NK-92 (cell line): Measurements from ENCODE around the gene ZSWIM3.
"Not testable (repeated sequence)": the region's sequence is repeated elsewhere in the genome, so short reads cannot be mapped to it uniquely, and the experiment has no call there.

ENCODE experiments used
- DNase-seq: peaks from one replicate; lab custom pipeline; 2025; ENCODE audit not compliant: unreplicated experiment; lab: John Stamatoyannopoulos, UW

Gene ZSWIM3

GRCh38 chr20:45890077-45890984 is 32.9 kb downstream of the ZSWIM3 start:
- no peak for DNase-seq

GRCh38 chr20:45890985-45891983 is 33.9 kb downstream of the ZSWIM3 start, which contains the start of the genes CTSA and NEURL2:
Gene CTSA (plus strand): TSS chr20:45891335. CDS start chr20:45891569, 234 bp downstream.
Gene NEURL2 (minus strand): TSS chr20:45891208. CDS start chr20:45890991, 217 bp downstream.
- DNase-seq: no peak

DNA sequence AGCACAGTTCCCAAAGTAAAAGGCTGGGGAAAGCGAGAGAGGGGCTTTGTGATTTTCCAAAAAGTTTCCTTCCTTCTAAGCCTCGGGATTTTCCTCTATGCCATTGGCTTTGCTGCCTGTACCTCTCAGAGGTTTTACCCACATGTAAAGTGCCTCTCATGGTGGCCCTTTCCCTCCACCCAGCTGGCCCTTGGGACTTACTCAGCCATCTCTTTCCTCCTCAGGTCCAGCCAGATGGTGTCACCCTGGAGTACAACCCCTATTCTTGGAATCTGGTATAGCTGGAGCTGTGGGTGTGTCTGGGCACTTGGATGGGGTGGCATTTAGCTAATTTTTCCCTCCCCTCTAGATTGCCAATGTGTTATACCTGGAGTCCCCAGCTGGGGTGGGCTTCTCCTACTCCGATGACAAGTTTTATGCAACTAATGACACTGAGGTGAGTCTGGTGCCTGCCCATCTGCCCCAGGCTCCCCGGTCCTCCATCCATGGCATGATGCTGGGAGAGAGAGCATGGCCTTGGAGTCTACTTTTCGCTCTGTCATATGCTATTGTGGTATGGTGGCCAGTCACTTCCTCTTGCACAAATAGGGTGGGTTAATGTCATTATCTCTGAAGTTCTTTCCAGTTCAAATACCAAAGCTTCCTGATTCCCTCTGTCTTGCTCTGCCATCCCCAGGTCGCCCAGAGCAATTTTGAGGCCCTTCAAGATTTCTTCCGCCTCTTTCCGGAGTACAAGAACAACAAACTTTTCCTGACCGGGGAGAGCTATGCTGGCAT is 34.8 kb downstream of the ZSWIM3 start:
- no peak for DNase-seq

GRCh38 chr20:45892828-45893500 is 35.5 kb downstream of the ZSWIM3 start:
- no peak for DNase-seq

- no peak for DNase-seq
These were observed 36.4 kb downstream of the ZSWIM3 start for GRCh38 chr20:45893831-45894230.

GRCh38 chr20:45894797-45895196 is 37.4 kb downstream of the ZSWIM3 start:
- no peak for DNase-seq

- DNase-seq: no peak
These were observed 39.3 kb downstream of the ZSWIM3 start for GRCh38 chr20:45896641-45897161.

GRCh38 chr20:45897289-45897688 is 39.9 kb downstream of the ZSWIM3 start:
- no peak for DNase-seq

DNA sequence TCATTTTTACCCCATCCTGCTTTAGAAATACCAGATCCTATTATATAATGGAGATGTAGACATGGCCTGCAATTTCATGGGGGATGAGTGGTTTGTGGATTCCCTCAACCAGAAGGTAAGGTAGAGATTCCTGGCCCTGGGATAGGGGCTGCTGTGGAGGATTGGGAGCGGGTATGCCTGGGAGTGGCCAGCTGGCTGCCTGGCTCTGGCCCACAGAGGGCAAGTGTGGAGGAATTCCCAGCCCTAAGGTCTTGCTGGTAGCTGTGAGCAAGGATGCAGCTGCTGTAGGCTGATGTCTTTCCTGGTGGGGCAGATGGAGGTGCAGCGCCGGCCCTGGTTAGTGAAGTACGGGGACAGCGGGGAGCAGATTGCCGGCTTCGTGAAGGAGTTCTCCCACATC is 40.3 kb downstream of the ZSWIM3 start:
- DNase-seq: no peak

- DNase-seq: no peak
These were observed 40.9 kb downstream of the ZSWIM3 start for GRCh38 chr20:45898285-45898684.

DNA sequence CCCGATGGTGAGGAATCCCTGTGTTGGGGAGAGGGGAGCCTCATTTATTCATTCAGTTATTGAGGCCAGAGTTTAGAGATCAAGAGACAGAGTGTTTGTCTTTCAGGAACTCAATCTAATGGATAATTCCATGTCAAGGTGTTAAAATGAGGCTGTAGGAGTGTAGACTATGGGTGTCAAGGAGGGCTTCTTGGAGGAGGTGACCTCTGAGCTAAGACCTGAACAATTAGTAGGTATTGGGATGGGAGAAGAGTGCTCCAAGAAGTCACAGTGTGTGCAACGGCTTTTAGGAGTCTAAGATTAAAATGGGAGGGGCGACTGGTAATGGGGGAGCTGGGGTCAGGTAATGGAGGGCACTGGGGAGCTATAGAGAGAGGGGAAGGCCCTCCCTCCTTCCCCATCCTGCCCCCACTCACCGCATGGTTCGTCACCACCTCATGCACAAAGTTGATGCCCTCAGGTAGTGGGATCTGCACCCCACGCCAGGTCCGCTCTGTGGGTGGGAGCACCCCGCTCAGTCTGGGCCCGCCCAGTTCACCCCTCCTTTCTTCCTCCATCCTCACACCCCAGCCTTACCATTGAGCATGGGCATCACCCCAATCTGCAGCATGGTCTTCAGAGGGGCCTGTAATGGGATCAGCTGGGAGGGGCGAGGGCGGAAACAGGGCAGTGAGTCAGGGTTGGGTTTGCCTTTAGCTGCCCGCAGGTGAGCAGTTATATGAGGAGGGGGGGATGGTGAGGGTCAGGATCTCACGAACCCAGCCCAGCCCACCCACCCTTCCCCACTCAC is 41.8 kb downstream of the ZSWIM3 start:
- DNase-seq: no peak

- DNase-seq: not testable (repeated sequence)
These were observed 43.9 kb downstream of the ZSWIM3 start for GRCh38 chr20:45901332-45901731.

DNA sequence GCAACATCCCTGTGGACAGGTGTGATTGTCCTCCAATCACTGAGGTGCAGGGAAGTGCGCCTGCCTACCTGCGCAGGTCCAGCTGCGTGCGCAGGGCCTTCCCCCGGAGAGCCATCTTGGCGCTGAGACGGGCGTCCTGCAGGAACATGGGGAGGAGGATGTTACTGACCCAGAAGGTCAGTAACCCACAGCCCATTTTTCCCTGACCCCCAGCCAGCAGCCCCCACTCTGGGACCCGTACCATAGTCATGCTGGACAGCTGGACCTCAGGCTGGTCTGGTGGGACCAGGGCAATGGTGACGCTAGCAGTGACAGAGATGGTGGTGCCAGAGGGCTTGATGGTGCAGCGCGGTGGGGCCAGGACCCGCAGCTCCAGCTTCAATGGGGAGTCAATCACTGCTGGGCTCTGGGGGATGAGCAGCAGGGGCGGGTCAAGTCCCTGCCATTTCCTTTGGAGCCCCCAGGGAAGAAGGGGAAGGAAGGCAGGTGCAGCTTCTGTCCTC is 44.8 kb downstream of the ZSWIM3 start:
- DNase-seq: no peak

DNA sequence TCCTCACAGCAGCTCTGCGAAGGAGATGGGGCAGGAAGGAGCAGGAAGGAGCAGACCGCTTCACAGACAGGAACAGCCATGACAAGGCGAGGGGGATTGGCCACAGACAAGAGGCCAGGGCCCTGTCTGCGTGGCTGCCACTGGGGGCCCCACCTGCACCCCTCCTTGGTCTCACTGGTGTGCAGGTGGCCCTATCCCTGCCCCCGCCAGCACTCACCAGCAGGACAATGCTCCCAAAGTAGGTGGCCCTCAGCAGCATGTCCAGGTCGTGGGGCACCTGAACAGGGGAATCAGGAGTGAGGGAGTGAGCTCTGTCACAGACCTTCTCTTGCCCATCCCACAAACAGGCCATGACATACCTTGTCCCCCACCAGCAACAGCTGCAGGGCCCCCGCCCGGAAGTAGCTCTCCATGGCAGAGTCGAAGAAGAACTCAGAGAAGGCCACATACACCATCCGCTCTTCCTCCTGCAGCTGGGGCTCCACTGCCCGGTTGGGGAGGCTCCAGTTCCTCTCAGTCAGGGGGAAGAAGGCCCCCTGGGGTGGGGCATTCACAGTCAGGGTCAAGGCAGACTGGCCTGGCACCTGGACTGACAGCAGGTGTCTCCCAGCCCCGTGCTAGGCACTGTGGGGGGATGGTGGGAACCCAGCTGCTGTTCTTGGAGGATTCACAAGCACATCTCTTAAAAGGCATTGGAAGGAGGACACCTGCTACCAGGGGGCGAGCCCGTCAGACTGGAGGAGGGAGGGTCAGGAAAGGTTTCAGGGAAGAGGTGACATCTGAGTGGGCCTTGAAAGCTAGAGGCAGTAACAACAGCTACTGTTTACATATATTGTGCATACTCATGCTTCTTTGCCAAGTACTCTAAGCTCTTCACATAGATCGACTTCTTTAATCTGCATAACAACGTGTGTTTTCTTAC is 47.4 kb downstream of the ZSWIM3 start:
- no peak for DNase-seq

DNA sequence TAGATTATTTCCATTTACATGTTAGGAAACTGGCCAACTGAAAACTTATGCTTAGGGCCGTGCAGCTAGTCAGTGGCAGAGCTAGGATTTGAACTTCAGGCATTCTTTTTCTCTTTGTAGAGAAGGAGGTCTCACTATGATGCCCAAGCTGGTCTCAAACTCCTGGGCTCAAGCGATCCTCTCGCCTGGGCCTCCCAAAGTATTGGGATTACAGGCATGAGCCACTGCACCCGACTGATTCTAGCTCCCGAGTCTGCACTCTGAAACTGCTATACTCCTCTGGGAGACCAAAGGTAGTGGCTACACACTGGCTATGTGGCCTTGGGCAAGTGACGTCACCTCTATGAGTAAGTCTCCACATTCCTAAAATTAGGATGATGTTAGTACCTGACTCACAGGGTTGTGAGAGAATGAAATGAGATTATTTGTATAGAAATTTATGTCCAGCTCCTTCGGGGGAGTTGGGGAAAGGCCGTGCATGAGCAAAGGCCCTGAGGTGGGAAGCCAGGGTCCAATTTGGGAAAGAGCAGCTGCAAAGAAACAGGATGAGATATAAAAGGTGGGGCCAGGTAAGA is 48.2 kb downstream of the ZSWIM3 start:
- DNase-seq: no peak

DNA sequence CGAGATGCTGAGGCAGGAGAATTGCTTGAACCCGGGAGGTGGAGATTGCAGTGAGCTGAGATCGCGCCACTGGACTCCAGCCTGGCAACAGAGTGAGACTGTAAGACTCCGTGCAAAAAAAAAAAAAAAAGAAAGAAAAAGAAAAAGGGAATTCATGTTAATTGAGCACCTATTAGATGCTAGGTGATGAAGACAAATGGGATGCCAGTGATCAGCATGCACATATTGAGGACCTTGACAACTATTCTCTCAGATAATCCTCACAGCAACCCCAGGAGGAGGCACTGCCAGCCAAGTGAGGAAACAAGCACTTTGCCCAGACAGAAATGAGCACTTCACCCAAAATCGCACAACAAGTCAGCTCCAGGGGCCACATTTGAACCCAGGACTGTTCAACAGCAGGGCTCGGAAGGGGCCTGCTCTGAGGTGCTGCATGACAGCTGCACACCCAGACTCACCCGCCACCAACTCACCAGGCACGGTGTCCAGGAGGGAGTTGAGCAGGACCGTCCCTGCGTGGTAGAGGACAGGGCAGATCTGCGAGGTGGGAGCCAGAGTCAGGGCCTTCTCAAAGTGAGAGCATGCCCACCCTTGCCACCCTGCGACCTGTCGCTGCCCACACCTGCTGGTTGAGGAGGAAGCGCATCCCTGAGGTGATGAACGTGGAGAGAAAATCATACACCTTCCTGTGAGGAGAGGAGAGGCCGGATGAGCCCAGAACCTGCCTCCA is 50.0 kb downstream of the ZSWIM3 start:
- no peak for DNase-seq

GRCh38 chr20:45908084-45908483 is 50.7 kb downstream of the ZSWIM3 start:
- DNase-seq: no peak
